OCI-LY3 (cell line): ENCODE measurements around the gene ADAMTSL5.

Experiments
- CTCF ChIP-seq: fragments of 200-600, 300-600 bp; sonication (generic); IDR thresholded peaks from 2 replicates; pipeline ENCODE4 v1.5.1; 2014; ENCODE audit warnings: antibody characterized with exemption, low read length, low read depth
- EZH2phosphoT487 ChIP-seq: fragments of 200-600 bp; shearing (Covaris generic); IDR thresholded peaks from 2 replicates; pipeline ENCODE4 v1.6.1; 2018; ENCODE audit warnings: antibody characterized with exemption, mixed run types, low read depth

GRCh38 chr19:1457892-1458291 lies 54.9 kb downstream of the ADAMTSL5 start:
- TF ChIP-seq CTCF (no peak), EZH2phosphoT487 (no peak)
